Ectodermal cell (in vitro differentiated cells): ENCODE results near the gene KANSL3.

ENCODE experiments used
- H3K27ac ChIP-seq: 2 replicates; pipeline ENCODE4 v1.7.0; 2013; ENCODE audit warnings: mild to moderate bottlenecking, low read depth, low read length; ENCODE audit not compliant: insufficient read depth, poor library complexity, severe bottlenecking
- H3K27me3 ChIP-seq: 2 replicates; pipeline ENCODE4 v1.7.0; 2013; ENCODE audit warnings: mild to moderate bottlenecking, low read length; ENCODE audit not compliant: insufficient read depth, control insufficient read depth, poor library complexity, severe bottlenecking
- H3K36me3 ChIP-seq: one replicate; pipeline ENCODE4 v1.7.0; 2013; ENCODE audit warnings: low read length; ENCODE audit not compliant: control insufficient read depth, insufficient read depth
- H3K4me1 ChIP-seq: one replicate; pipeline ENCODE4 v1.7.0; 2013; ENCODE audit warnings: low read length; ENCODE audit not compliant: control insufficient read depth, insufficient read depth
- H3K4me3 ChIP-seq: 2 replicates; pipeline ENCODE4 v1.7.0; 2013; ENCODE audit warnings: low read depth, low read length, control low read depth; ENCODE audit not compliant: insufficient read depth
- H3K9me3 ChIP-seq: 2 replicates; pipeline ENCODE4 v1.7.0; 2013; ENCODE audit warnings: mild to moderate bottlenecking, low read length, moderate library complexity; ENCODE audit not compliant: control insufficient read depth
- WGBS, 2 experiments: methylation state at CpG; one replicate each; pipeline ENCODE4 v1.1.7; 2013; ENCODE audit warnings: missing lambda C conversion rate in 2 of 2; 5-methylcytosine and 5-hydroxymethylcytosine counted together

The KANSL3 gene

GRCh38 chr2:96633641-96634040 lies 4.5 kb downstream of the KANSL3 start:
- 92 to 95% methylated on average over 9 of the region's 9 CpGs for WGBS, 2 experiments
- Histone ChIP-seq H3K9me3 (no peaks in the 10 kb centered on the region), H3K27me3 (no peaks in the 10 kb centered on the region), H3K4me1 (peaks cover 11% of the 10 kb centered on the region), H3K4me3 (no peak overlapping the region), H3K36me3 (peaks cover 23% of the 10 kb centered on the region), H3K27ac (no peak overlapping the region)

DNA sequence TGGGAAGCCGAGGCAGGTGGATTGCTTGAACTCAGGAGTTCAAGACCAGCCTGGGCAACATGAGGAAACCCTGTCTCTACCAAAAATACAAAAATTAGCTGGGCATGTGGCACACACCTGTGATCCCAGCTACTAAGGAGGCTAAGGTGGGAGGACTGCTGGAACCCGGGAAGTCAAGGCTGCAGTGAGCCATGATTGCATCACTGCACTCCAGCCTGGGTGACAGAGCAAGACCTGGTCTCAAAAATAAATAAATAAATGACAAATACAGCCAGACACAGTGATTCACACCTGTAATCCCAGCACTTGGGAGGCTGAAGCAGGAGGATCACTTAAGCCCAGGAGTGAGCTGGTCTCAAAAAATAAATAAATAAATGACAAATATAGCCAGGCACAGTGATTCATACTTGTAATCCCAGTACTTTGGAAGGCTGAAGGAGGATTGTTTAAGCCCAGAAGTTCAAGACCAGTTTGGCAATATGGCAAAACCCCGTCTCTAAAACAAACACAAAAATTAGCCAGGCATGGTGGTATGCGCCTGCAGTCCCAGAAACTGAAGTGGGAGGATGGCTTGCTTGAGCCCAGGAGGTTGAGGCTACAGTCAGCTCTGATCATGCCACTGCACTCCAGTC lies 6.2 kb downstream of the KANSL3 start:
- 89 to 95% methylated on average over 4 of the region's 4 CpGs for WGBS, 2 experiments
- no peak overlapping the region for H3K27ac ChIP-seq
- peaks cover 24% of the 10 kb centered on the region for H3K36me3 ChIP-seq

GRCh38 chr2:96626553-96626942 lies 11.6 kb downstream of the KANSL3 start:
- H3K4me3 ChIP-seq: no peak overlapping the region
- 94% methylated on average over 2 of the region's 2 CpGs for WGBS, 2 experiments

More for the DNA sequence above, 6.2 kb downstream of the KANSL3 start:
- H3K9me3 ChIP-seq: no peaks in the 10 kb centered on the region
- peaks cover 8% of the 10 kb centered on the region for H3K4me1 ChIP-seq
- no peak overlapping the region for H3K4me3 ChIP-seq
- H3K27me3 ChIP-seq: no peaks in the 10 kb centered on the region

DNA sequence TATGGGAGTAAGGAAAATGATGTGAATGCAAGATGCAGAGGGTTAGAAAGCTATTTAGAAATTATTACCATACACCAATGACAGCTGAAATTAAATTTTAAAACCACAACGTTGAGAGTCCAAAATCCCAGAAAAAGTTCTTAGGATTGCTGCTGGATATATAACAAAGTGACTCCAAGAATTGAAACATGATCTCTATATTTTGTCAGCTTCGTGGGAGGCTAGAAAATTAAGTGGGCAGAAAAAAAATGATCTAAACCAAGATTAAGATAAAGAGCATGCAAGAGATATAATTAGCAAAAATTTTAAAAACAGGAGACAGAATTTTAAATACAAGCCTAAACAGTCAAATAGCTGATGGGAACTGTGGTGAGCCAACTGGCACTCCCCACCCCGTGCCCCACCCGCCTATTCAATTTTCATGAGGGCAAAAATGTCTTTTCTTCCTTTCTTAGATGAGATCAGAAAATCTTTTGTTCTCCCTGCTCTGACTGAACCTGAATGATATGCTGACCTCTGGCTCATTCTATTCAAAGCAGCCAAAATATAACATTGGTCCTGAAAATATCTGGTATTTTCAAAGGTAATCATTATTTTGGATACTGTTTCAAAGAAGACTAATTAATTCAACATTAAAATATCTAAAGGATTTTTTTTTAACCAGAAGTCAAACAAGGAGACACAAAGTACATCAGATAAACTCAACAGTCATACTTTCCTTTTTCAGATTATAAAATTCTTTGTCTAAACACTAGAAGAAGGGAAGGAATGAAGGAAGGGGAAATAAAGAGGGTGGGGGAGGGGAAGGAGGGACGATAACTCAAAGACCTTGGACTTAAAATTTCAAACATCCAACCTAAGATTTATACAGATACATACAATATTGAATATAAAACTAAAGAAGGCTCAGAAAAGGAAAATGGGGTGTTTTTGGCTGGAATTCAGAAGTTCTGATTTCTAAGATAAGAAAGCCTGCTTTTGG lies 12.2 kb downstream of the KANSL3 start:
- Histone ChIP-seq H3K27ac (no peak overlapping the region), H3K27me3 (no peaks in the 10 kb centered on the region), H3K36me3 (peaks cover 12% of the 10 kb centered on the region), H3K4me1 (no peaks in the 10 kb centered on the region), H3K9me3 (no peaks in the 10 kb centered on the region), H3K4me3 (no peak overlapping the region)
- 95% methylated on average over 3 to 4 of the region's 5 CpGs for WGBS, 2 experiments

More at GRCh38 chr2:96626553-96626942, 11.6 kb downstream of the KANSL3 start:
- no peak overlapping the region for H3K27ac ChIP-seq
- H3K9me3 ChIP-seq: no peaks in the 10 kb centered on the region
- H3K4me1 ChIP-seq: no peaks in the 10 kb centered on the region
- H3K36me3 ChIP-seq: peaks cover 19% of the 10 kb centered on the region
- no peaks in the 10 kb centered on the region for H3K27me3 ChIP-seq

GRCh38 chr2:96623116-96623515 lies 15.0 kb downstream of the KANSL3 start:
- Histone ChIP-seq H3K9me3 (no peaks in the 10 kb centered on the region), H3K4me3 (no peak overlapping the region), H3K4me1 (no peaks in the 10 kb centered on the region), H3K27ac (no peak overlapping the region), H3K36me3 (peaks cover under 1% of the 10 kb centered on the region), H3K27me3 (no peaks in the 10 kb centered on the region)
- WGBS, 2 experiments: 93 to 96% methylated on average over 3 of the region's 3 CpGs

DNA sequence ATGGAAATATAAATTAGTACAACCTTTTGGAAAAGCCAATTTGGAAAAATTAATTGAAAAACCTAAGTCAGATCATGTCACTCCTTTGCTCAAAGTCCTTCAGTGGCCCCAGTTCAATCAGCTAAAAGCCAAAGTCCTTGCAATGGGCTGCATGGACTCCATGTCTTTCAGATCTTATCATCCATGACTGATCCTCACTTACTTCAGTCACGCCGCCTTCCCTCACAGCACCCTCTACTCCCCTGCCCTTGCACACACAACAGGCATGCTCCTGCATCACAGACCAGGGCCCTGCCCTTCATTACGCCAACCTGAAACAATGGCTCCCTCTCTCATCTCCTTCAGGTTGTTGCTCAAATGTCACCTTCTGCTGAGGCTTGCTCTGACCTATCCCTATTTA lies 15.6 kb downstream of the KANSL3 start:
- H3K4me3 ChIP-seq: no peak overlapping the region
- no peaks in the 10 kb centered on the region for H3K27me3 ChIP-seq
- H3K36me3 ChIP-seq: peaks cover 5% of the 10 kb centered on the region
- H3K27ac ChIP-seq: no peak overlapping the region
- 83 to 90% methylated on average over 3 of the region's 3 CpGs for WGBS, 2 experiments
- no peaks in the 10 kb centered on the region for H3K9me3 ChIP-seq
- H3K4me1 ChIP-seq: no peaks in the 10 kb centered on the region

- Histone ChIP-seq H3K4me3 (no peak overlapping the region), H3K27ac (no peak overlapping the region), H3K27me3 (no peaks in the 10 kb centered on the region), H3K36me3 (peaks cover 20% of the 10 kb centered on the region), H3K9me3 (no peaks in the 10 kb centered on the region), H3K4me1 (no peaks in the 10 kb centered on the region)
- WGBS, 2 experiments: 91% methylated on average over 8 of the region's 8 CpGs
Measured at GRCh38 chr2:96618596-96619283, 19.4 kb downstream of the KANSL3 start.

DNA sequence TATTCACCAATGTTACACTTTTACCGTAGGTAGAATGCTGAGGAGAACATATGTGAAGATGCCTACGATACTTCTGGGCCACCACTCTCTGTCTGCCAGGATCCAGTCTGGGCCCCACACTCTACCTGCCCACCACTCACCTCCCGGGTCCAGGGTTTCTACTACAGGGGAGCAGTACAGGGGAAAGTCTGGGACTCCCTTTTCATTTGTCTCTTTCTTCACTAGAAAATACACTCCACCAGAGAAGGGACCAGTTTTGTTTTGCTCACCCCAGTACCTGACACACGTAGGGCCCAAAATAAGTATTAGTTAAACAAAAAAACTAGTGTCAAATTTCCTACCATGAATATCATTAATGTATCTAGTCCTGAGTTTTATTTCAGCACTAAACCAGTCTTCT lies 21.1 kb downstream of the KANSL3 start:
- no peaks in the 10 kb centered on the region for H3K27me3 ChIP-seq
- no peaks in the 10 kb centered on the region for H3K4me1 ChIP-seq
- H3K36me3 ChIP-seq: peaks cover 33% of the 10 kb centered on the region
- H3K27ac ChIP-seq: no peak overlapping the region
- 96 to 100% methylated on average over 4 of the region's 4 CpGs for WGBS, 2 experiments
- no peak overlapping the region for H3K4me3 ChIP-seq
- H3K9me3 ChIP-seq: no peaks in the 10 kb centered on the region

DNA sequence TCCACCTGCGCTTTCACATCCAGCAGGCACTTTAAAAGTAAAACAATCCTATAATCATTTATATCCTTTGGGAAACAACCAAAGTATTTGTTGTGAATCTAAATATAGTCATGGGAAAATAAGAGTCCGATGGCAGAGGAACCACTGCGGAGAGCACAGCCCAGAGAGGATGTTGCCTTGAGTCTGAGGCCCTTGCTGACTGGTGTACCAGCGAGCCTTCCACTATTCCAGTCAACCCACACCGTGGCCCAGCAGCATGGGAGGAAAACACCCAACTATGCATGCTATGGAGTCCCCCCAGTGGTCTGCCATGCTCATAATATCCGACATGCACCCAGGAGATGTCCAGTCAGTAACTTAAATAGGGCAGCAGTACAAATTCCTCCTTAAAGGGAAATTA lies 21.6 kb downstream of the KANSL3 start:
- peaks cover 37% of the 10 kb centered on the region for H3K36me3 ChIP-seq
- H3K4me1 ChIP-seq: no peaks in the 10 kb centered on the region
- H3K27me3 ChIP-seq: no peaks in the 10 kb centered on the region
- 93 to 95% methylated on average over 5 to 6 of the region's 6 CpGs for WGBS, 2 experiments
- no peak overlapping the region for H3K27ac ChIP-seq
- H3K4me3 ChIP-seq: no peak overlapping the region
- no peaks in the 10 kb centered on the region for H3K9me3 ChIP-seq

DNA sequence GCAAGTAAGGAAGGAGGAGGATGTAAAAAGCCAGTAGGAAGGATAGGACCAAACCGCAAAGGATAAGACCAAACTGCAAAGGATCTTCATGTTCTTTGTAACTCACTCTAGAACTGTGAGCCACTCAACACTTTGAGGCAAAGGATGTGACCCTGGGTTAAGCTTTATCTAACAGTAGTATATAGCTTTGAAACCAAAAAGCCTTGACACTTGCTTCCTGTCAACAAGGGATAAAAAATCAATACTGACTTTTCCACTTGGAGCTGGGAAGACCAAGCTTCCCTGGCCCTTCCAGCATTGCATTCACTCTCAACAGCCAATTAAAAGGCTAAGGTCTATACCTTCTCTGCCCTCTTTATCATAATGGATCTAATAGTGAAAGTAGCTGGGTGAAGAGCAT lies 22.0 kb downstream of the KANSL3 start:
- peaks cover 41% of the 10 kb centered on the region for H3K36me3 ChIP-seq

More for the DNA sequence above, 22.0 kb downstream of the KANSL3 start:
- H3K27ac ChIP-seq: no peak overlapping the region
- 92 to 97% methylated on average over 1 of the region's 1 CpG for WGBS, 2 experiments
- H3K4me1 ChIP-seq: no peaks in the 10 kb centered on the region
- no peak overlapping the region for H3K4me3 ChIP-seq
- H3K9me3 ChIP-seq: no peaks in the 10 kb centered on the region
- H3K27me3 ChIP-seq: no peaks in the 10 kb centered on the region
